GM21528 (cell line): ENCODE results near the gene LDLRAD3.
"Not testable (repeated sequence)": the region's sequence is repeated elsewhere in the genome, so short reads cannot be mapped to it uniquely, and the experiment has no call there.

Experiments used
- ATAC-seq: cut with Tn5 transposase; IDR thresholded peaks from one replicate; pipeline ENCODE4 v1.9.1; 2021; ENCODE audit warnings: mild to moderate bottlenecking, moderate library complexity; ENCODE audit not compliant: unreplicated experiment, low FRiP score

The LDLRAD3 gene

GRCh38 chr11:36189735-36190134 is 245.9 kb downstream of the LDLRAD3 start:
- ATAC-seq, result not testable (repeated sequence)

- ATAC-seq, result no peak
Measured at GRCh38 chr11:36191941-36192340, 248.1 kb downstream of the LDLRAD3 start.

- ATAC-seq, result no peak
Measured at GRCh38 chr11:36192425-36193289, 248.8 kb downstream of the LDLRAD3 start.

- ATAC-seq, result no peak
Measured at GRCh38 chr11:36193290-36193619, 249.4 kb downstream of the LDLRAD3 start.

GRCh38 chr11:36193721-36194120 is 249.9 kb downstream of the LDLRAD3 start:
- ATAC-seq, result no peak

GRCh38 chr11:36195496-36196354 is 251.9 kb downstream of the LDLRAD3 start:
- no peak for ATAC-seq

GRCh38 chr11:36196411-36196998 is 252.6 kb downstream of the LDLRAD3 start:
- ATAC-seq, result no peak

GRCh38 chr11:36201411-36201810 is 257.5 kb downstream of the LDLRAD3 start:
- no peak for ATAC-seq

GRCh38 chr11:36205536-36205935 is 261.7 kb downstream of the LDLRAD3 start:
- no peak for ATAC-seq

- ATAC-seq, result no peak
Measured at GRCh38 chr11:36210529-36210928, 266.7 kb downstream of the LDLRAD3 start.

- ATAC-seq, result no peak
Measured at GRCh38 chr11:36211761-36212430, 268.0 kb downstream of the LDLRAD3 start.

- ATAC-seq, result no peak
Measured at GRCh38 chr11:36212564-36213392, 268.9 kb downstream of the LDLRAD3 start.

- ATAC-seq, result no peak
Measured at GRCh38 chr11:36213393-36213840, 269.6 kb downstream of the LDLRAD3 start.

- no peak for ATAC-seq
Measured at GRCh38 chr11:36214480-36214879, 270.6 kb downstream of the LDLRAD3 start.

- no peak for ATAC-seq
Measured at GRCh38 chr11:36214976-36215692, 271.3 kb downstream of the LDLRAD3 start.

- no peak for ATAC-seq
Measured at GRCh38 chr11:36215693-36216060, 271.8 kb downstream of the LDLRAD3 start.

GRCh38 chr11:36216061-36216615 is 272.3 kb downstream of the LDLRAD3 start:
- no peak for ATAC-seq

GRCh38 chr11:36218283-36218921 is 274.5 kb downstream of the LDLRAD3 start:
- ATAC-seq, result no peak
